DND-41 (cell line): Measurements from ENCODE around the gene EXOC3L2.

Source experiments
- ATAC-seq: fragments of 200-7000 bp; cut with Tn5 transposase; 3 replicates; pipeline ENCODE4 v1.9.1; 2021; ENCODE audit warnings: low read depth; ENCODE audit not compliant: insufficient read depth
- DNase-seq: peaks from one replicate; pipeline ENCODE4 v3.0.0-alpha.2; 2020
- H2AFZ ChIP-seq: 2 replicates; pipeline ENCODE4 v1.6.0; 2012; ENCODE audit warnings: low read depth, low read length
- H3K27ac ChIP-seq: 2 replicates; pipeline ENCODE4 v1.5.1; 2012; ENCODE audit warnings: low read length, inconsistent platforms
- H3K27me3 ChIP-seq: fragments of 200-600 bp; sonication (generic); 2 replicates; pipeline ENCODE4 v1.6.0; 2012; ENCODE audit warnings: low read length, mild to moderate bottlenecking, inconsistent platforms; ENCODE audit not compliant: insufficient read depth, poor library complexity
- H3K36me3 ChIP-seq: 2 replicates; pipeline ENCODE4 v1.5.1; 2012; ENCODE audit warnings: low read length, inconsistent platforms; ENCODE audit not compliant: insufficient read depth
- H3K4me1 ChIP-seq: 2 replicates; pipeline ENCODE4 v1.5.1; 2012; ENCODE audit warnings: mild to moderate bottlenecking, low read length; ENCODE audit not compliant: insufficient read depth
- H3K4me2 ChIP-seq: 2 replicates; pipeline ENCODE4 v1.6.0; 2012; ENCODE audit warnings: mild to moderate bottlenecking, moderate library complexity, low read length, inconsistent platforms; ENCODE audit not compliant: insufficient read depth
- H3K4me3 ChIP-seq, 2 experiments: fragments of 200-600 bp in 1 of 2; shearing (Covaris generic) in 1 of 2; 2 replicates each; pipeline ENCODE4 v1.5.1; 2012 to 2016; ENCODE audit warnings: inconsistent platforms in 2 of 2, low read length in 2 of 2, mild to moderate bottlenecking in 2 of 2, low read depth in 1 of 2, moderate library complexity in 1 of 2
- H3K79me2 ChIP-seq: 2 replicates; pipeline ENCODE4 v1.6.0; 2012; ENCODE audit warnings: low read length, inconsistent platforms; ENCODE audit not compliant: insufficient read depth
- H3K9ac ChIP-seq: 2 replicates; pipeline ENCODE4 v1.6.0; 2012; ENCODE audit warnings: low read depth, mild to moderate bottlenecking, inconsistent platforms, low read length, moderate library complexity
- H3K9me3 ChIP-seq: 2 replicates; pipeline ENCODE4 v1.5.1; 2012; ENCODE audit warnings: low read length, moderate library complexity, mild to moderate bottlenecking, inconsistent platforms; ENCODE audit not compliant: insufficient read depth, severe bottlenecking
- H4K20me1 ChIP-seq: 2 replicates; pipeline ENCODE4 v1.6.0; 2012; ENCODE audit warnings: low read length; ENCODE audit not compliant: insufficient read depth
- EZH2 ChIP-seq: IDR thresholded peaks from 3 replicates; pipeline ENCODE4 v1.6.1; 2012; ENCODE audit warnings: borderline replicate concordance, low read depth, mild to moderate bottlenecking, moderate library complexity, low read length, inconsistent platforms; ENCODE audit not compliant: severe bottlenecking
- TF ChIP-seq, protein P1 (sequence below): IDR thresholded peaks from 2 replicates; pipeline ENCODE4 v1.5.1; 2012; ENCODE audit warnings: borderline replicate concordance, low read length, moderate library complexity, mild to moderate bottlenecking; ENCODE audit not compliant: poor library complexity, severe bottlenecking; ENCODE audit errors: extremely low read depth

The EXOC3L2 gene

DNA sequence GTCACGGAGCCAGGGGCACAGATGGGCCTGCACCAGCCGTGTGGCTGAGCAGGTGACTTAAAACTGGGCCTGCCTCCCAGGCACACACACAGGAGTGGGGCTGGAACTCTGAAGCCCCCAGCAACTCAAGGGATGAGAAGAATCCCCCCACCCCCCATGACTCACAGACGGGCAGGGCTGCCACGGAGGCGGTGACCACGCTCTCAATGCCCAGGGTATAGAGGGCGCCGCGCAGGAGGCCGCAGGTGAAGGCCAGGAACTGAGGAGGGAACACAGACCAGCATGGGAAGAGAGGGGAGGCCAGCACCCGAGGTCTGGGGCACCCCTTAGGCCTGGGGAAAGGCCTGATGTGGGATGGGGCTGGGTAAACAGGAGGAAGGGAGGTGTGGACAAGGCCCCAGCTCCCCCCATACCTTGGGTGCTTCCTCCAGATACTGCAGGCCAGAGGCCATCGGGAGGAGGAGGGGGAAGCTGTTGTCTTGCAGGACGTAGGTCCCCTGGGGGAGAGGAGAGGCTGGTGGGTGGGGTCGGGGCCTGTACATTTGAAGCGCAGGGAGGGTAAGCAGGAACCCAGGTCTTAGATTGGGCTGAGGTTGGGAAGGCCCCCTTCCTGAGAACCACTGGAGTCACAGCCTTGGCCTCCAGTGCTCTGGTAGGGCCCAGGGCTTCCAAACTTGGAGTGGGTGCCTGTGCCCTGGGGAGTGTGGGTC is 81.3 kb downstream of the EXOC3L2 start:
- H3K36me3 ChIP-seq: no peaks in the 10 kb centered on the region
- TF ChIP-seq, protein P1, sequence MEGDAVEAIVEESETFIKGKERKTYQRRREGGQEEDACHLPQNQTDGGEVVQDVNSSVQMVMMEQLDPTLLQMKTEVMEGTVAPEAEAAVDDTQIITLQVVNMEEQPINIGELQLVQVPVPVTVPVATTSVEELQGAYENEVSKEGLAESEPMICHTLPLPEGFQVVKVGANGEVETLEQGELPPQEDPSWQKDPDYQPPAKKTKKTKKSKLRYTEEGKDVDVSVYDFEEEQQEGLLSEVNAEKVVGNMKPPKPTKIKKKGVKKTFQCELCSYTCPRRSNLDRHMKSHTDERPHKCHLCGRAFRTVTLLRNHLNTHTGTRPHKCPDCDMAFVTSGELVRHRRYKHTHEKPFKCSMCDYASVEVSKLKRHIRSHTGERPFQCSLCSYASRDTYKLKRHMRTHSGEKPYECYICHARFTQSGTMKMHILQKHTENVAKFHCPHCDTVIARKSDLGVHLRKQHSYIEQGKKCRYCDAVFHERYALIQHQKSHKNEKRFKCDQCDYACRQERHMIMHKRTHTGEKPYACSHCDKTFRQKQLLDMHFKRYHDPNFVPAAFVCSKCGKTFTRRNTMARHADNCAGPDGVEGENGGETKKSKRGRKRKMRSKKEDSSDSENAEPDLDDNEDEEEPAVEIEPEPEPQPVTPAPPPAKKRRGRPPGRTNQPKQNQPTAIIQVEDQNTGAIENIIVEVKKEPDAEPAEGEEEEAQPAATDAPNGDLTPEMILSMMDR: no peak
- no peak for TF ChIP-seq EZH2
- H3K4me3 ChIP-seq: no peak overlapping the region
- no peak overlapping the region for H3K27ac ChIP-seq
- no peak overlapping the region for H3K9ac ChIP-seq
- H3K27me3 ChIP-seq: no peaks in the 10 kb centered on the region
- H3K79me2 ChIP-seq: no peaks in the 10 kb centered on the region
- H3K4me1 ChIP-seq: no peaks in the 10 kb centered on the region
- ATAC-seq (0 out of 3 replicates have a peak, but pooled peaks have one; percentile 9), DNase-seq (no peak)
- H2AFZ ChIP-seq: no peak overlapping the region
- H3K9me3 ChIP-seq: no peaks in the 10 kb centered on the region
- H3K4me2 ChIP-seq: no peak overlapping the region
- peaks cover 6% of the 10 kb centered on the region for H4K20me1 ChIP-seq

DNA sequence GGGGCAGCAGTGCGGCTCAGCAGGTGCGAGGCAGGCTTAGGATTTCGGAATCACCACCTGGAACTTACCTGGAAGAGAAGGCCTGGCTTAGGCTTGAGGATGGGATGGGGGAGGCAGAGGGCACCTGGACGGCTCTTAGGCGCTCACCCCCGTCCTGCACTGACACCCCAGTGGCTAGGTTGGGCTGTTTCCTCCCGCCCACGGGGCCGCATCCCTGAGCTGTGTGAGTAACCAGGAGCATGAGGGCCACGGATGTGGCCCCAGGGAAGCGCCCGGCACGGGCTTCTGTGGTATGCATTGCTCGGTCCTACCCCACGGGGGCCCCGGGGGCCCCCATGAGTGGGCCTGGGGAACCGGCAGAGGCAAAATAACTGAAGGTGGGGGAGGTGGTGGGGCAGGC is 82.1 kb downstream of the EXOC3L2 start:
- Histone ChIP-seq H3K36me3 (no peaks in the 10 kb centered on the region), H2AFZ (no peak overlapping the region), H4K20me1 (peaks cover 6% of the 10 kb centered on the region), H3K9me3 (no peaks in the 10 kb centered on the region), H3K79me2 (no peaks in the 10 kb centered on the region), H3K4me1 (no peaks in the 10 kb centered on the region), H3K4me3 (no peak overlapping the region), H3K27ac (no peak overlapping the region), H3K27me3 (no peaks in the 10 kb centered on the region), H3K9ac (no peak overlapping the region), H3K4me2 (no peak overlapping the region)
- no peak for ATAC-seq
- TF ChIP-seq, protein P1: no peak
- TF ChIP-seq EZH2: no peak
- no peak for DNase-seq

DNA sequence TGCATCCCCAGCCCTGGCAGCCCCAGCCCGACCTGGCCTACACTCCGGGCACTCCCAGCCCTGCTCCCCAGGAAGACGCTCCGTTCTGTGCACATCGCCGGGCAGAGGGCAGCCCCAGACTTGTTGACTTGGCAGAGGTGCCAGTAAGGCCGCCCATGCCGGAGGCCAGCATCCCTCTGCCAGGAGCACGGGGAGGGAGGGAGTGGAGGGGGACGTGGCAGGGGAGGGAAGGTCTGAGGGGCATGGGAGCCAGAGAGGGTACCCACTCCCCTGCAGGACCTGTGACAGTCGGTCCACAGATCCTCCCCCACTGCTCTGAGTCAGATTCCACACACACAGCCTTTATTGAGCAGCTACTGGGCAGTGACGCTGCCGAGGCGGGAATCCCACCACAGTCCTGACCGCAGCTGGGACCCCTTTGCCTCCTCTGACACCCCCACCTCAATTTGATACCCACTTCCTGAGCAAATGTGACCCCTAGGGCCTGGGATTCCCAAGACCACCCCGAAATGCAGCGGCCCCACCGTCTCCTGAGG is 82.5 kb downstream of the EXOC3L2 start:
- no peak overlapping the region for H3K4me2 ChIP-seq
- H3K4me3 ChIP-seq: no peak overlapping the region
- H3K27me3 ChIP-seq: no peaks in the 10 kb centered on the region
- no peak for ATAC-seq
- H2AFZ ChIP-seq: no peak overlapping the region
- no peak for DNase-seq
- no peaks in the 10 kb centered on the region for H3K79me2 ChIP-seq
- no peaks in the 10 kb centered on the region for H3K4me1 ChIP-seq
- peaks cover 6% of the 10 kb centered on the region for H4K20me1 ChIP-seq
- no peaks in the 10 kb centered on the region for H3K9me3 ChIP-seq
- TF ChIP-seq, protein P1: no peak
- TF ChIP-seq EZH2: no peak
- no peaks in the 10 kb centered on the region for H3K36me3 ChIP-seq
- H3K27ac ChIP-seq: no peak overlapping the region
- no peak overlapping the region for H3K9ac ChIP-seq
